ENCODE results near the gene TJP3.
A peak's percentile ranks its signal among the peaks of the same experiment; 100 is the strongest.

TJP3 gene

GRCh38 chr19:3782903-3783302, 74.7 kb downstream of the TJP3 start:
- DNase-seq = no peak

- DNase-seq = no peak
Observed at GRCh38 chr19:3783660-3784584, 75.7 kb downstream of the TJP3 start.

GRCh38 chr19:3784607-3785450, 76.6 kb downstream of the TJP3 start:
- no peak for DNase-seq

GRCh38 chr19:3785451-3785937, 77.3 kb downstream of the TJP3 start:
- DNase-seq = peak in 17 of 56 donors; percentile 1 to 53 (median 22)

GRCh38 chr19:3785938-3786824, 78.0 kb downstream of the TJP3 start, which contains the start of gene MATK:
TSS of gene MATK (minus strand) at chr19:3786381. CDS start at chr19:3785135, 1,246 bp downstream.
- DNase-seq = peak in 2 of 56 donors; percentile 9 to 20

GRCh38 chr19:3788996-3789778, 81.0 kb downstream of the TJP3 start:
- no peak for DNase-seq

GRCh38 chr19:3790209-3790734, 82.1 kb downstream of the TJP3 start:
- no peak for DNase-seq

- no peak for DNase-seq
Observed at GRCh38 chr19:3790941-3791340, 82.8 kb downstream of the TJP3 start.

- DNase-seq = no peak
Observed at GRCh38 chr19:3792114-3792513, 83.9 kb downstream of the TJP3 start.

GRCh38 chr19:3793799-3794198, 85.6 kb downstream of the TJP3 start:
- DNase-seq = no peak

- DNase-seq = no peak
Observed at GRCh38 chr19:3796358-3796757, 88.2 kb downstream of the TJP3 start.

GRCh38 chr19:3798137-3798536, 90.0 kb downstream of the TJP3 start:
- no peak for DNase-seq
